ENCODE measurements around the gene C2orf69. TPM values are rescaled to one million over a fixed set of nuclear protein-coding genes. Genes with fewer than 3 reads are reported as not detected.

The C2orf69 gene
- total and polyA plus RNA-seq, 2 of the 13 experiments (the other 11 are each of a cell fraction or from before 2014, with no cell fraction given): 4.8 to 19.3 TPM

- TF ChIP-seq KIAA2018 (CRISPR knock-in tag; IDR thresholded peaks at IDR 0.05; ENCODE audit: borderline replicate concordance) (peak; percentile 96), SATB2 (CRISPR knock-in tag; IDR thresholded peaks at IDR 0.05) (peak; percentile 67; the same call in 1 of the 2 replicates), KLF16 (CRISPR knock-in tag; IDR thresholded peaks at IDR 0.05) (peak in 1 of 2 experiments; percentile 94; a peak in 2 of 4 replicates), BCL3 (CRISPR knock-in tag; IDR thresholded peaks at IDR 0.05) (peak; percentile 95), ZFP37 (CRISPR knock-in tag; IDR thresholded peaks at IDR 0.05; ENCODE audit: borderline replicate concordance) (no peak), HIVEP1 (CRISPR knock-in tag; IDR thresholded peaks at IDR 0.05) (0 out of 2 replicates have a peak, but pooled peaks have one; percentile 59), ZNF670 (CRISPR knock-in tag; IDR thresholded peaks at IDR 0.05; ENCODE audit: borderline replicate concordance) (peak; percentile 94), ZNF124 (CRISPR knock-in tag; IDR thresholded peaks at IDR 0.05) (peak; percentile 67), KDM1A (CRISPR knock-in tag; IDR thresholded peaks at IDR 0.05) (no peak), GPBP1L1 (CRISPR knock-in tag; IDR thresholded peaks at IDR 0.05) (no peak), SRSF4 (IDR thresholded peaks at IDR 0.05; ENCODE audit: low read depth, low read length, poor library complexity, severe bottlenecking) (no peak), ZNF263 (CRISPR knock-in tag; IDR thresholded peaks at IDR 0.05) (peak; percentile 25; the same call in 1 of the 2 replicates), DPF2 (CRISPR knock-in tag; IDR thresholded peaks at IDR 0.05; ENCODE audit: borderline replicate concordance, low read depth) (0 out of 2 replicates have a peak, but pooled peaks have one; percentile 13), BRF2 (CRISPR knock-in tag; IDR thresholded peaks at IDR 0.05) (peak; percentile 85; the same call in 1 of the 2 replicates), ZNF784 (CRISPR knock-in tag; IDR thresholded peaks at IDR 0.05; ENCODE audit: borderline replicate concordance) (peak; percentile 93)
These were observed 44.4 kb downstream of the C2orf69 start, which contains the start of the genes MAIP1 and TYW5 (continued) for GRCh38 chr2:199955339-199956061.

Measured in HepG2 (cell line).